HCT116 (cell line): Measurements from ENCODE around the gene MAP2K6.

ENCODE experiments used
- ATF3 ChIP-seq: IDR thresholded peaks from 2 replicates; pipeline ENCODE4 v1.6.1; 2012
- CEBPB ChIP-seq: IDR thresholded peaks from 2 replicates; pipeline ENCODE4 v1.6.1; 2012; ENCODE audit warnings: low read depth
- CTCF ChIP-seq, 3 experiments: fragments of 200-600 bp in 1 of 3; sonication (generic) in 1 of 3; IDR thresholded peaks in 2 of 3; conservative IDR thresholded peaks in 1 of 3; 2 replicates each; pipeline ENCODE4 v1.5.1; 2012 to 2017; ENCODE audit warnings: low read depth in 2 of 3, low read length in 2 of 3, antibody characterized with exemption in 1 of 3, borderline replicate concordance in 1 of 3, control low read depth in 1 of 3, mild to moderate bottlenecking in 1 of 3, mixed read lengths in 1 of 3, mixed run types in 1 of 3, moderate library complexity in 1 of 3; ENCODE audit not compliant: insufficient read depth in 1 of 3
- EZH2 ChIP-seq: fragments of 200-600 bp; sonication (generic); IDR thresholded peaks from 2 replicates; pipeline ENCODE4 v1.6.1; 2017; ENCODE audit warnings: antibody characterized with exemption, mixed run types
- EZH2phosphoT487 ChIP-seq: fragments of 200-600 bp; IDR thresholded peaks from 2 replicates; pipeline ENCODE4 v1.6.1; 2018; ENCODE audit warnings: antibody characterized with exemption, borderline replicate concordance
- JUND ChIP-seq: IDR thresholded peaks from 2 replicates; pipeline ENCODE4 v1.6.1; 2012
- POLR2A ChIP-seq: IDR thresholded peaks from 2 replicates; pipeline ENCODE4 v1.7.0; 2011; ENCODE audit warnings: borderline replicate concordance; ENCODE audit not compliant: insufficient read depth, insufficient read length; ENCODE audit errors: extremely low read depth
- RAD21 ChIP-seq: IDR thresholded peaks from 2 replicates; pipeline ENCODE4 v1.6.1; 2012; ENCODE audit warnings: low read depth, mild to moderate bottlenecking
- REST ChIP-seq: IDR thresholded peaks from 2 replicates; pipeline ENCODE4 v1.6.1; 2012; ENCODE audit warnings: low read depth
- SP1 ChIP-seq: IDR thresholded peaks from 2 replicates; pipeline ENCODE4 v1.6.1; 2012; ENCODE audit warnings: low read depth
- YY1 ChIP-seq: IDR thresholded peaks from 2 replicates; pipeline ENCODE4 v1.6.1; 2011; ENCODE audit warnings: low read length, low read depth, moderate library complexity, mild to moderate bottlenecking; ENCODE audit not compliant: insufficient replicate concordance; ENCODE audit errors: extremely low read depth
- ZBTB33 ChIP-seq: IDR thresholded peaks from 2 replicates; pipeline ENCODE4 v1.6.1; 2011; ENCODE audit warnings: mild to moderate bottlenecking, low read length, moderate library complexity; ENCODE audit not compliant: insufficient replicate concordance; ENCODE audit errors: extremely low read depth

- TF ChIP-seq EZH2phosphoT487 (no peak), SP1 (no peak), CTCF (IDR thresholded peaks at IDR 0.05 in 2 of 3, conservative IDR thresholded peaks at IDR 0.05 in 1 of 3; ENCODE audit: borderline replicate concordance in 1 of 3, insufficient read depth in 1 of 3, low read depth in 2 of 3, low read length in 2 of 3) (no peak), RAD21 (no peak), JUND (no peak), ZBTB33 (no peak), POLR2A (no peak), CEBPB (no peak), ATF3 (no peak), EZH2 (no peak), YY1 (no peak), REST (no peak)
Observed at GRCh38 chr17:69539274-69539673, 124.8 kb downstream of the MAP2K6 start.
